Body of pancreas (tissue), 4 donors: ENCODE measurements around the gene SHISAL1. TPM values are rescaled to one million over a fixed set of nuclear protein-coding genes. Genes with fewer than 3 reads are reported as not detected.

Experiments
- ATAC-seq: fragments of 150-250 bp; one replicate; pipeline ENCODE4 v1.9.1; 2016
- DNase-seq, 4 donors: peaks; one replicate each; pipeline ENCODE4 v3.0.0-alpha.2; 2019
- H3K27ac ChIP-seq, 4 donors: fragments of 200-600 bp; sonication (generic); 1 replicate in 3 of 4; 2 replicates in 1 of 4; pipeline versions ENCODE4 v1.5.1 to v1.6.1; 2016 to 2019; ENCODE audit warnings: mild to moderate bottlenecking in 1 of 4, mixed read lengths in 1 of 4, moderate library complexity in 1 of 4
- H3K27me3 ChIP-seq, 2 donors: fragments of 200-600 bp; sonication (generic); one replicate each; pipeline ENCODE4 v1.6.0; 2016; ENCODE audit warnings: mild to moderate bottlenecking in 1 of 2
- H3K36me3 ChIP-seq, 2 donors: fragments of 200-600 bp; sonication (generic); replicated peaks in 1 of 2; 2 replicates each; pipeline ENCODE4 v1.5.1; 2016; ENCODE audit warnings: low read depth in 2 of 2; ENCODE audit not compliant: insufficient read depth in 1 of 2
- H3K4me1 ChIP-seq: fragments of 200-600 bp; sonication (generic); one replicate; pipeline ENCODE4 v1.6.0; 2016
- H3K4me3 ChIP-seq, 2 donors: fragments of 200-600 bp; sonication (generic); 1 replicate in 1 of 2; 2 replicates in 1 of 2; pipeline ENCODE4 v1.5.1; 2016 to 2019
- H3K9me3 ChIP-seq, 3 donors: fragments of 200-600 bp; sonication (generic); 1 replicate in 2 of 3; 2 replicates in 1 of 3; pipeline ENCODE4 v1.5.1; 2016
- POLR2A ChIP-seq, 3 donors: fragments of 450-650 bp; IDR thresholded peaks; one replicate each; pipeline ENCODE4 v1.6.1; 2016; ENCODE audit warnings: antibody characterized with exemption in 3 of 3, mild to moderate bottlenecking in 2 of 3
- WGBS, 2 donors: methylation state at CpG; one replicate each; pipeline ENCODE4 v1.1.5; 2017; 5-methylcytosine and 5-hydroxymethylcytosine counted together
- intact Hi-C: fragments of 100-400 bp; cut with DNase I; formaldehyde crosslinking; loops from one replicate; pipeline ENCODE4 v1.15.1; 2023
- total RNA-seq, 2 donors: library from RNA; depleted of rRNA; stranded (reverse); fragments of >200 nt; gene quantifications; one replicate each; pipeline ENCODE4 v1.1.0, GENCODE V29; 2016
- TF ChIP-seq, protein P1 (sequence below), 7 experiments: fragments of 450-650 bp in 4 of 7; fragments of 200-600 bp in 3 of 7; sonication (generic) in 3 of 7; IDR thresholded peaks; one replicate each; pipeline ENCODE4 v1.5.1; 2016 to 2019; ENCODE audit warnings: antibody characterized with exemption in 7 of 7

The SHISAL1 gene
- total RNA-seq, 2 donors from 2014 or later = 0.78 to 1.6 TPM

DNA sequence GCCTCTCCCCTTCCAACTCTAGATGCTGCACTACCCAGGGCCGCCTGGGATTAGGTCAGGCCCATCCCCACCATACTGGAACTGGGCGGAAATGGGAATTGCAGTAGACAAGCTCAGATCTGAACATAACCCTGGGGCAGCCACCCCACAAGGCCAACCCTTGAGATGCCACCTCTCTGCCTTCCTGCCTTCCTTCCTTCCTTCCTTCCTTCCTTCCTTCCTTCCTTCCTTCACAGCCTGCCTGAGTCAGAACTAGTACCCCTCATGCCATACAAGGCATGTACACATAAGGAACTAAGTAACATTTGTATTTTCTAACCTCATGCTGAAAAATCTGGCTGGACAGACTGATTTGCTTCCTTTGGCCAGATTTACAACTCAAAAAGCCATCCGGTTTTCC, 28.0 kb downstream of the SHISAL1 start:
- Histone ChIP-seq H3K4me3 (no peak overlapping the region), H3K27me3 (no peaks in the 10 kb centered on the region), H3K36me3 (no peaks in the 10 kb centered on the region), H3K9me3 (no peaks in the 10 kb centered on the region), H3K4me1 (no peaks in the 10 kb centered on the region), H3K27ac (no peak overlapping the region)
- TF ChIP-seq POLR2A (IDR thresholded peaks at IDR 0.05) = no peak
- TF ChIP-seq, protein P1, sequence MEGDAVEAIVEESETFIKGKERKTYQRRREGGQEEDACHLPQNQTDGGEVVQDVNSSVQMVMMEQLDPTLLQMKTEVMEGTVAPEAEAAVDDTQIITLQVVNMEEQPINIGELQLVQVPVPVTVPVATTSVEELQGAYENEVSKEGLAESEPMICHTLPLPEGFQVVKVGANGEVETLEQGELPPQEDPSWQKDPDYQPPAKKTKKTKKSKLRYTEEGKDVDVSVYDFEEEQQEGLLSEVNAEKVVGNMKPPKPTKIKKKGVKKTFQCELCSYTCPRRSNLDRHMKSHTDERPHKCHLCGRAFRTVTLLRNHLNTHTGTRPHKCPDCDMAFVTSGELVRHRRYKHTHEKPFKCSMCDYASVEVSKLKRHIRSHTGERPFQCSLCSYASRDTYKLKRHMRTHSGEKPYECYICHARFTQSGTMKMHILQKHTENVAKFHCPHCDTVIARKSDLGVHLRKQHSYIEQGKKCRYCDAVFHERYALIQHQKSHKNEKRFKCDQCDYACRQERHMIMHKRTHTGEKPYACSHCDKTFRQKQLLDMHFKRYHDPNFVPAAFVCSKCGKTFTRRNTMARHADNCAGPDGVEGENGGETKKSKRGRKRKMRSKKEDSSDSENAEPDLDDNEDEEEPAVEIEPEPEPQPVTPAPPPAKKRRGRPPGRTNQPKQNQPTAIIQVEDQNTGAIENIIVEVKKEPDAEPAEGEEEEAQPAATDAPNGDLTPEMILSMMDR (IDR thresholded peaks at IDR 0.05) = no peak
- WGBS, 2 donors = 57 to 58% methylated on average over 3 of the region's 3 CpGs
- intact Hi-C loops = no loop called here
- no peak for ATAC-seq
- no peak for DNase-seq

DNA sequence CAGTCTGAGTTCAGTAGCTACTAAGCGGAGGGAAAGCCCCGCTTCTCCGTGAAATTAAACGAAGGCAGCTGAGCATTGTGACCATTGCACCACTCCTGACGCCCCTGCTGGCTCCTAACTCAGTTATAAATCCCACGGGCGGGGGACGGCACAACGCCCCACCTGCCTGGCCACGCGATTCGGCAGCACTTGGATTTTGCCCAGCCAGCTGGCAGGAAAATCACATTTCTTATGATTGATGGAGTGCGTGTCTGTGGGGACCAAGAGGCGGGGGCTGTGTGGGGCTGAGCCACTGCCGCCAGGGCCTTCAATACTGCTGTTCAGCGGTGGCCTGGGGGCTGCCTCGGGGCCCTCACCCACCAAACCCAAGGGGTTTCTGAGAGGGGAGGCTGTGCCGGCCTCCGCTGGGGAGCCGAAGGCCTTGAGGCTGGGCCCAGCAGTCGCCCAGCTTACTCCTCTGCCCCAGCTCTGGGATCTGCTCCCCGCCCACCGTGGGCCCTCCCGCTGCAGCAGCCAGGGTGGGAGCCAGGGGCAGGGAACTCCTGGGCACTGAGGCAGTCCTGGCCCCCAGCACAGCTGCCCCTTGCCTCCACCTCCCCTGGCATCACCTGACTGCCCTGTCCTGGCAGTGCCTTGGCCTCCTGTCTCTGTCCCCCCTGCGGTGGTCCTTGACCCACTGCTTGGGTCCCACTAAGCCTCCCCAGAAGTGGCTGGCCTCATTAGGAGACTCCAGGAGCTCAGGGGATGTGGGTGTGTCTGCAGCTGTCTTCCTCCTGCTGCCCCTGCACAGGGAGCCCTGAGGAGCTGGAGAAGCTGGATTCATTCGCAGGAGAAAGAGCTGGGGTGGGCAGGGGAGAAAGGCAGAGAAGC, 30.7 kb downstream of the SHISAL1 start:
- no peaks in the 10 kb centered on the region for H3K27me3 ChIP-seq
- ATAC-seq (no peak), DNase-seq (no peak)
- intact Hi-C loops = no loop called here
- no peak overlapping the region for H3K4me3 ChIP-seq
- no peaks in the 10 kb centered on the region for H3K9me3 ChIP-seq
- H3K36me3 ChIP-seq = no peaks in the 10 kb centered on the region
- no peak for TF ChIP-seq POLR2A (IDR thresholded peaks at IDR 0.05)
- TF ChIP-seq, protein P1 (IDR thresholded peaks at IDR 0.05) = no peak
- H3K4me1 ChIP-seq = no peaks in the 10 kb centered on the region
- 58 to 71% methylated on average over 6 to 22 of the region's 26 CpGs for WGBS, 2 donors
- H3K27ac ChIP-seq = no peak overlapping the region

DNA sequence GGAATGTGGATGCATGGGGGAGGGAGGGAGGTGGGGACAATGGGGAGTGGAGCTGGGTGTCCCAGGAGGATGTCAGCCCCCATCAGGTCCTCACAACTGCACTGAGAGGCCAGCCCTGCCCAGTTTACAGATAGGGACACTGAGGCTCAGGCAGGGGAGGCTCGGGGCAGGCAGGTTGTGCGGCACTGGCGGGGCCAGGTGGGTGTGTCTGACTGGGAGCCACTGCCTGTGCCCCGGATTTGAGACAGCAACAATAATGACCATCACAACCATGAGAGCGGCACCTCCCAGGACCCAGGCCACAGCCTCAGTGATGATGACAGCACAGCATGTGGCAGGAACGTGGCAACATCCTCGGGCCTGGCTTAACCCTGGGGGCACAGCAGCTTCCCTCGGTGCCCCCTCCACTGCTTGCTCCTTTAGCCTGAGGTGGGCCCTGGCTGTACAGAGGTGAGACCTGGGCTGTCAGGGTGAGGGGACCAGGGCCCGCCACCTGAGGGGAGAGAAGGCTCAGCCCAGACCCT, 32.0 kb downstream of the SHISAL1 start:
- no peak for DNase-seq
- intact Hi-C loops = no loop called here
- TF ChIP-seq, protein P1 (IDR thresholded peaks at IDR 0.05) = no peak
- TF ChIP-seq POLR2A (IDR thresholded peaks at IDR 0.05) = no peak
- WGBS, 2 donors = 83% methylated on average over 9 of the region's 9 CpGs; no CpG with 5 or more reads in 1 of the 2 donors
- Histone ChIP-seq H3K4me1 (no peaks in the 10 kb centered on the region), H3K27me3 (no peaks in the 10 kb centered on the region), H3K4me3 (no peak overlapping the region), H3K36me3 (no peaks in the 10 kb centered on the region), H3K9me3 (no peaks in the 10 kb centered on the region), H3K27ac (no peak overlapping the region)
- no peak for ATAC-seq

DNA sequence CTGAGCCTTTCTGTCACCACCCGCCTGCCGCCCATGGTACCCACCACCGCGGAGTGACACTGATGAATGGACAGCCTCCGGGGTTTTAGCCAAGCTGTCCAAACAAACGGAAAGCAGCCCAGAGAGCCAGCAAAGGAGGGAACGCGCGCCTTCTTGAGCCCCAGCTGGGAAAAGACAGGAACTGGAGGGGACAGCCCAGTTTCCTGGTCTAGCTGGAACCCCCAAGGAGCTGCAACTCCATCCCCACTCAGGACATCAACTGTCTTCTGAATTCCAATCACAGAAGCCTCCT, 33.7 kb downstream of the SHISAL1 start:
- peaks cover 9% of the 10 kb centered on the region for H3K4me1 ChIP-seq
- TF ChIP-seq, protein P1 (IDR thresholded peaks at IDR 0.05) = no peak
- TF ChIP-seq POLR2A (IDR thresholded peaks at IDR 0.05) = no peak
- no peaks in the 10 kb centered on the region for H3K9me3 ChIP-seq
- H3K4me3 ChIP-seq = no peak overlapping the region
- no peak for ATAC-seq
- no peak overlapping the region for H3K27ac ChIP-seq
- H3K27me3 ChIP-seq = no peaks in the 10 kb centered on the region
- intact Hi-C loops = no loop called here
- no peaks in the 10 kb centered on the region for H3K36me3 ChIP-seq
- DNase-seq = no peak
- 34 to 35% methylated on average over 3 to 9 of the region's 9 CpGs for WGBS, 2 donors
